Measurements from ENCODE around the gene ZNF860. TPM values are rescaled to one million over a fixed set of nuclear protein-coding genes. Genes with fewer than 3 reads are reported as not detected.

The ZNF860 gene
- total and polyA plus RNA-seq, 2 of the 4 experiments (the other 2 are of a cell fraction) = 0.18 to 0.26 TPM

GRCh38 chr3:32009101-32009500, 27.6 kb downstream of the ZNF860 start:
- H3K27ac ChIP-seq (ENCODE audit: insufficient read depth, low read length) = no peak overlapping the region
- DNase-seq (no peak), ATAC-seq (ENCODE audit: low read depth) (no peak)
- BruUV-seq (replicated peaks) = no TSS peak
- no peak overlapping the region for H4K91ac ChIP-seq (ENCODE audit: insufficient read depth, low read depth, low read length)
- H3K27me3 ChIP-seq (ENCODE audit: control insufficient read depth, insufficient read depth, low read length) = no peaks in the 10 kb centered on the region; the same call in 1 of the 2 replicates
- H2AK5ac ChIP-seq (ENCODE audit: low read depth, low read length) = no peak overlapping the region
- H3K23ac ChIP-seq (ENCODE audit: low read depth, low read length) = no peak overlapping the region
- dilution Hi-C loops (cut with HindIII; ENCODE audit: low sequenced_read_pairs, unreplicated experiment) = no loop called here
- no CpG with 5 or more reads among the region's 2 CpGs for WGBS, 2 experiments (ENCODE audit: extremely low coverage in 2 of 2, insufficient read length in 1 of 2)
- no peaks in the 10 kb centered on the region for H4K20me1 ChIP-seq (ENCODE audit: insufficient read depth, low read length)
- no peak overlapping the region for H3K18ac ChIP-seq (ENCODE audit: low read depth, low read length)
- H4K8ac ChIP-seq (ENCODE audit: low read depth in 2 of 2, low read length in 2 of 2) = no peak overlapping the region
- H2BK15ac ChIP-seq (ENCODE audit: low read depth, low read length) = no peak overlapping the region
- intact Hi-C loops (cut with micrococcal nuclease) = no loop called here
- H3K4me1 ChIP-seq (ENCODE audit: control insufficient read depth, insufficient read depth, low read length) = no peaks in the 10 kb centered on the region
- no peaks in the 10 kb centered on the region for H3K9me1 ChIP-seq (ENCODE audit: insufficient read depth, low read length)
- no peak overlapping the region for H3K14ac ChIP-seq (replicated peaks; ENCODE audit: low read depth, low read length)
- no peaks in the 10 kb centered on the region for H3K36me3 ChIP-seq (ENCODE audit: control insufficient read depth, insufficient read depth, low read length)
- no peak overlapping the region for H3K4ac ChIP-seq (ENCODE audit: low read depth, low read length)
- H2BK20ac ChIP-seq (ENCODE audit: low read depth, low read length) = no peak overlapping the region
- no peak overlapping the region for H3K56ac ChIP-seq (ENCODE audit: extremely low read depth, insufficient read depth, low read length)
- H2AK9ac ChIP-seq (replicated peaks; ENCODE audit: low read depth, low read length, poor library complexity) = no peak overlapping the region
- H3K4me2 ChIP-seq (ENCODE audit: low read depth, low read length) = no peak overlapping the region
- H2BK5ac ChIP-seq (ENCODE audit: low read depth, low read length, poor library complexity, severe bottlenecking) = no peak overlapping the region
- POLR2A ChIA-PET (ENCODE audit: unreplicated experiment) = no interaction called here
- CTCF ChIA-PET = no interaction called here
- no peak overlapping the region for H3K4me3 ChIP-seq (ENCODE audit: insufficient read depth, low read depth, low read length)
- H2AFZ ChIP-seq (replicated peaks; ENCODE audit: low read length, poor library complexity) = no peak overlapping the region
- no peak overlapping the region for H2BK120ac ChIP-seq (ENCODE audit: low read depth, low read length)
- in situ Hi-C loops (cut with MboI; ENCODE audit: low sequenced_read_pairs) = no loop called here
- TF ChIP-seq MXI1 (IDR thresholded peaks at IDR 0.05; ENCODE audit: borderline replicate concordance, low read depth, low read length) = no peak
- no peak for TF ChIP-seq SMC3 (IDR thresholded peaks at IDR 0.05; ENCODE audit: low read depth, low read length)
- TF ChIP-seq RCOR1 (IDR thresholded peaks at IDR 0.05; ENCODE audit: insufficient replicate concordance, low read length) = no peak
- H3K9me3 ChIP-seq (ENCODE audit: control insufficient read depth, insufficient read depth, low read length) = no peaks in the 10 kb centered on the region
- H4K5ac ChIP-seq (ENCODE audit: low read depth, low read length) = no peak overlapping the region
- no peaks in the 10 kb centered on the region for H3K79me1 ChIP-seq (ENCODE audit: low read depth in 1 of 2, low read length in 2 of 2)
- H3K9ac ChIP-seq (ENCODE audit: low read depth, low read length) = no peak overlapping the region

All from IMR-90 (cell line).